A673 (cell line): ENCODE results near the gene ZIC5.

Experiments
- CTCF ChIP-seq: fragments of 300-800, 200-600 bp; sonication (generic); conservative IDR thresholded peaks from 2 replicates; pipeline ENCODE4 v1.5.1; 2017; ENCODE audit warnings: low read depth, mild to moderate bottlenecking, antibody characterized with exemption, low read length, moderate library complexity, mixed read lengths
- EZH2 ChIP-seq: fragments of 200-600 bp; sonication (generic); IDR thresholded peaks from 2 replicates; pipeline ENCODE4 v1.6.1; 2017; ENCODE audit warnings: borderline replicate concordance, low read depth, mild to moderate bottlenecking, mixed read lengths, antibody characterized with exemption, low read length; ENCODE audit not compliant: poor library complexity, severe bottlenecking

- TF ChIP-seq CTCF (no peak), EZH2 (no peak)
These were observed 694 bp upstream of the ZIC5 start for GRCh38 chr13:99972190-99972731.
